ENCODE results near the gene LHPP.
A peak's percentile ranks its signal among the peaks of the same experiment; 100 is the strongest.

Gene LHPP

GRCh38 chr10:124455441-124455840 lies 6.2 kb upstream of the LHPP start:
- H3K4me1 Mint-ChIP-seq = peaks cover under 1% of the 10 kb centered on the region

GRCh38 chr10:124458473-124458872 lies 3.1 kb upstream of the LHPP start:
- no peak overlapping the region for H3K27ac Mint-ChIP-seq
- no peaks in the 10 kb centered on the region for H3K9me3 Mint-ChIP-seq
- DNase-seq (no peak), ATAC-seq (no peak)
- peaks cover 36% of the 10 kb centered on the region for H3K27me3 Mint-ChIP-seq
- peaks cover 1% of the 10 kb centered on the region for H3K36me3 Mint-ChIP-seq (ENCODE audit: low read depth)
- H3K4me3 Mint-ChIP-seq = no peak overlapping the region
- H3K4me1 Mint-ChIP-seq = peaks cover 8% of the 10 kb centered on the region

More at GRCh38 chr10:124455441-124455840, 6.2 kb upstream of the LHPP start:
- Mint-ChIP-seq H3K27ac (no peak overlapping the region), H3K27me3 (peaks cover 62% of the 10 kb centered on the region), H3K9me3 (no peaks in the 10 kb centered on the region), H3K4me3 (no peak overlapping the region), H3K36me3 (ENCODE audit: low read depth) (no peaks in the 10 kb centered on the region)
- ATAC-seq (no peak), DNase-seq (no peak)

- Mint-ChIP-seq H3K27ac (no peak overlapping the region), H3K4me1 (peaks cover 8% of the 10 kb centered on the region), H3K36me3 (ENCODE audit: low read depth) (peaks cover 1% of the 10 kb centered on the region), H3K4me3 (no peak overlapping the region), H3K9me3 (no peaks in the 10 kb centered on the region), H3K27me3 (peaks cover 32% of the 10 kb centered on the region)
- no peak for ATAC-seq
- DNase-seq = no peak
Observed at GRCh38 chr10:124458889-124459288, 2.7 kb upstream of the LHPP start.

- Mint-ChIP-seq H3K9me3 (no peaks in the 10 kb centered on the region), H3K36me3 (ENCODE audit: low read depth) (peaks cover 4% of the 10 kb centered on the region), H3K27me3 (peaks cover 29% of the 10 kb centered on the region), H3K4me1 (peaks cover 11% of the 10 kb centered on the region), H3K4me3 (no peak overlapping the region), H3K27ac (no peak overlapping the region)
- ATAC-seq (no peak), DNase-seq (no peak)
Observed at GRCh38 chr10:124459395-124459794, 2.2 kb upstream of the LHPP start.

- no peak for ATAC-seq
- H3K9me3 Mint-ChIP-seq = no peaks in the 10 kb centered on the region
- DNase-seq = peak; percentile 13
- H3K4me1 Mint-ChIP-seq = peaks cover 19% of the 10 kb centered on the region
- H3K36me3 Mint-ChIP-seq (ENCODE audit: low read depth) = peaks cover 4% of the 10 kb centered on the region
- H3K27ac Mint-ChIP-seq = no peak overlapping the region
- peaks cover 22% of the 10 kb centered on the region for H3K27me3 Mint-ChIP-seq
- H3K4me3 Mint-ChIP-seq = no peak overlapping the region
Observed at GRCh38 chr10:124460144-124460543, 1.5 kb upstream of the LHPP start.

GRCh38 chr10:124462348-124462695 lies 699 bp downstream of the LHPP start:
- no peaks in the 10 kb centered on the region for H3K9me3 Mint-ChIP-seq
- H3K4me1 Mint-ChIP-seq = peaks cover 27% of the 10 kb centered on the region
- peaks cover 4% of the 10 kb centered on the region for H3K36me3 Mint-ChIP-seq (ENCODE audit: low read depth)
- DNase-seq (no peak), ATAC-seq (no peak)
- peaks cover 10% of the 10 kb centered on the region for H3K27me3 Mint-ChIP-seq
- H3K27ac Mint-ChIP-seq = peak overlapping the region; percentile 56
- H3K4me3 Mint-ChIP-seq = peak overlapping the region; percentile 85

GRCh38 chr10:124464028-124464965 lies 2.7 kb downstream of the LHPP start:
- H3K36me3 Mint-ChIP-seq (ENCODE audit: low read depth) = peaks cover 4% of the 10 kb centered on the region
- H3K4me1 Mint-ChIP-seq = peaks cover 27% of the 10 kb centered on the region
- H3K27me3 Mint-ChIP-seq = peaks cover 2% of the 10 kb centered on the region
- H3K9me3 Mint-ChIP-seq = no peaks in the 10 kb centered on the region
- no peak overlapping the region for H3K4me3 Mint-ChIP-seq
- no peak for ATAC-seq
- peak overlapping the region; percentile 70 for H3K27ac Mint-ChIP-seq
- no peak for DNase-seq

- no peaks in the 10 kb centered on the region for H3K27me3 Mint-ChIP-seq
- no peak for DNase-seq
- ATAC-seq = no peak
- H3K36me3 Mint-ChIP-seq (ENCODE audit: low read depth) = peaks cover 4% of the 10 kb centered on the region
- H3K4me3 Mint-ChIP-seq = no peak overlapping the region
- H3K4me1 Mint-ChIP-seq = peaks cover 27% of the 10 kb centered on the region
- H3K9me3 Mint-ChIP-seq = no peaks in the 10 kb centered on the region
- H3K27ac Mint-ChIP-seq = peak overlapping the region; percentile 70
Observed at GRCh38 chr10:124465003-124465776, 3.6 kb downstream of the LHPP start.

- Mint-ChIP-seq H3K4me3 (no peak overlapping the region), H3K9me3 (no peaks in the 10 kb centered on the region), H3K36me3 (ENCODE audit: low read depth) (peaks cover 4% of the 10 kb centered on the region), H3K4me1 (peaks cover 27% of the 10 kb centered on the region), H3K27ac (no peak overlapping the region), H3K27me3 (no peaks in the 10 kb centered on the region)
- ATAC-seq = no peak
- DNase-seq = no peak
Observed at GRCh38 chr10:124465777-124466488, 4.3 kb downstream of the LHPP start.

GRCh38 chr10:124467165-124467564 lies 5.5 kb downstream of the LHPP start:
- ATAC-seq = no peak
- no peak for DNase-seq
- peaks cover 21% of the 10 kb centered on the region for H3K4me1 Mint-ChIP-seq

GRCh38 chr10:124468624-124469023 lies 7.0 kb downstream of the LHPP start:
- DNase-seq (no peak), ATAC-seq (no peak)
- no peak overlapping the region for H3K4me3 Mint-ChIP-seq
- H3K4me1 Mint-ChIP-seq = peaks cover 21% of the 10 kb centered on the region
- H3K27ac Mint-ChIP-seq = no peak overlapping the region
- H3K9me3 Mint-ChIP-seq = no peaks in the 10 kb centered on the region
- H3K36me3 Mint-ChIP-seq (ENCODE audit: low read depth) = peaks cover 3% of the 10 kb centered on the region
- no peaks in the 10 kb centered on the region for H3K27me3 Mint-ChIP-seq

More at GRCh38 chr10:124467165-124467564, 5.5 kb downstream of the LHPP start:
- Mint-ChIP-seq H3K27ac (no peak overlapping the region), H3K36me3 (ENCODE audit: low read depth) (peaks cover 3% of the 10 kb centered on the region), H3K27me3 (no peaks in the 10 kb centered on the region), H3K9me3 (no peaks in the 10 kb centered on the region), H3K4me3 (no peak overlapping the region)

- Mint-ChIP-seq H3K27ac (no peak overlapping the region), H3K4me3 (no peak overlapping the region), H3K9me3 (no peaks in the 10 kb centered on the region), H3K4me1 (peaks cover 14% of the 10 kb centered on the region), H3K27me3 (no peaks in the 10 kb centered on the region), H3K36me3 (ENCODE audit: low read depth) (no peaks in the 10 kb centered on the region)
- ATAC-seq (no peak), DNase-seq (no peak)
Observed at GRCh38 chr10:124469956-124470484, 8.4 kb downstream of the LHPP start.

- no peak overlapping the region for H3K4me3 Mint-ChIP-seq
- peaks cover 7% of the 10 kb centered on the region for H3K4me1 Mint-ChIP-seq
- no peak overlapping the region for H3K27ac Mint-ChIP-seq
- DNase-seq (no peak), ATAC-seq (no peak)
- no peaks in the 10 kb centered on the region for H3K9me3 Mint-ChIP-seq
- H3K36me3 Mint-ChIP-seq (ENCODE audit: low read depth) = no peaks in the 10 kb centered on the region
- no peaks in the 10 kb centered on the region for H3K27me3 Mint-ChIP-seq
Observed at GRCh38 chr10:124470544-124471434, 9.2 kb downstream of the LHPP start.

Data from activated naive CD8-positive, alpha-beta T cell treated with anti-CD3 and anti-CD28 coated beads, Interleukin-2, amount 50 U/mL, for 24 hours (primary cell).